ENCODE data around the gene SLAMF7. TPM values are rescaled to one million over a fixed set of nuclear protein-coding genes. Genes with fewer than 3 reads are reported as not detected.
A peak's percentile ranks its signal among the peaks of the same experiment; 100 is the strongest.
"Not testable (repeated sequence)": the region's sequence is repeated elsewhere in the genome, so short reads cannot be mapped to it uniquely, and the experiment has no call there.

SLAMF7 gene, protein sequence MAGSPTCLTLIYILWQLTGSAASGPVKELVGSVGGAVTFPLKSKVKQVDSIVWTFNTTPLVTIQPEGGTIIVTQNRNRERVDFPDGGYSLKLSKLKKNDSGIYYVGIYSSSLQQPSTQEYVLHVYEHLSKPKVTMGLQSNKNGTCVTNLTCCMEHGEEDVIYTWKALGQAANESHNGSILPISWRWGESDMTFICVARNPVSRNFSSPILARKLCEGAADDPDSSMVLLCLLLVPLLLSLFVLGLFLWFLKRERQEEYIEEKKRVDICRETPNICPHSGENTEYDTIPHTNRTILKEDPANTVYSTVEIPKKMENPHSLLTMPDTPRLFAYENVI
- 1 to 10 TPM in 5 of 6 donors, not detected in 1; 1.2 to 5.3 (median 3.0) TPM for polyA plus RNA-seq (ENCODE audit: low read depth in 6 of 6)

DNA sequence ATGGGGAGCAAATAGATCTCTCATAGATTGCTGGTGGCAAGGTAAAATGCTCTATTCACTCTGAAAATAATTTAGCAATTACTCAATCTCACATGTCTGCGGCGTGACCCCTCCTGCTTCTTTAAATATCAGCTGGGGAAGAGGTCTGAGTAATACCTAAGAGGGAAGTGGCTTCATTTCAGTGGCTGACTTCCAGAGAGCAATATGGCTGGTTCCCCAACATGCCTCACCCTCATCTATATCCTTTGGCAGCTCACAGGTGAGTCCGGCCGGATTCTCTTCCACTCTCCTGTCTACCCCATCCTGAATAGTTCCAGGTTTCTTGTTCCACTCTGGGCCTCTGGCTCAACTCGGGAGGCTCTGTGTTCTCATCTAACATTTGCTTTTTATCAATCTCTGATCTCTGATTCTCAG, at the start of gene SLAMF7:
TSS of gene SLAMF7 (plus strand) at position 150 of the 414 bp plus-strand sequence. CDS start at position 205, 55 bp downstream.
- Mint-ChIP-seq H3K27me3 (no peaks in the 10 kb centered on the region), H3K4me3 (peak within 1 kb of the TSS in 6 of 8 donors; percentile 20 to 84 (median 58)), H3K36me3 (peaks cover 5 to 6% of the 10 kb centered on the region in 2 donors), H3K27ac (peak within 1 kb of the TSS; percentile 66 to 92 (median 80)), H3K4me1 (peaks cover 28 to 47% (median 34%) of the 10 kb centered on the region in 3 donors), H3K9me3 (peaks cover 0 to 21% (median 16%) of the 10 kb centered on the region in 7 donors)
- DNase-seq (peak; percentile 38), ATAC-seq (ENCODE audit: low read depth in 2 of 2) (peak; percentile 85 to 89)

DNA sequence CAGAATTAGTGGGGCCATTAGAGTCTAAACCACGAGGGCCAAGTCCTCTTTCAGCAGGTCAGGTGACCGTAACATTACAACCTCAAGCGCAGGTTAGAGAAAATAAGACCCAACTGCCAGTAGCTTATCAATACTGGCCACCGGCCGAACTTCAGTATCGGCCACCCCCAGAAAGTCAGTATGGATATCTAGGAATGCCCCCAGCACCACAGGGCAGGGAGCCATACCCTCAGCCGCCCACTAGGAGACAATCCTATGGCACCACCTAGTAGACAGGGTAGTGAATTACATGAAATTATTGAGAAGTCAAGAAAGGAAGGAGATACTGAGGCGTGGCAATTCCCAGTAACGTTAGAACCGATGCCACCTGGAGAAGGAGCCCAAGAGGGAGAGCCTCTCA, 46.7 kb upstream of the SLAMF7 start:
- H3K9me3 Mint-ChIP-seq; ATAC-seq (ENCODE audit: low read depth in 2 of 2); DNase-seq; H3K27me3 Mint-ChIP-seq; H3K4me3 Mint-ChIP-seq: not testable (repeated sequence)
- peaks cover 14 to 16% of the 10 kb centered on the region in 2 donors for H3K36me3 Mint-ChIP-seq
- peak overlapping the region in 5 of 6 donors; percentile 6 to 88 (median 67) for H3K27ac Mint-ChIP-seq
- H3K4me1 Mint-ChIP-seq = peaks cover 35 to 72% (median 37%) of the 10 kb centered on the region in 3 donors

DNA sequence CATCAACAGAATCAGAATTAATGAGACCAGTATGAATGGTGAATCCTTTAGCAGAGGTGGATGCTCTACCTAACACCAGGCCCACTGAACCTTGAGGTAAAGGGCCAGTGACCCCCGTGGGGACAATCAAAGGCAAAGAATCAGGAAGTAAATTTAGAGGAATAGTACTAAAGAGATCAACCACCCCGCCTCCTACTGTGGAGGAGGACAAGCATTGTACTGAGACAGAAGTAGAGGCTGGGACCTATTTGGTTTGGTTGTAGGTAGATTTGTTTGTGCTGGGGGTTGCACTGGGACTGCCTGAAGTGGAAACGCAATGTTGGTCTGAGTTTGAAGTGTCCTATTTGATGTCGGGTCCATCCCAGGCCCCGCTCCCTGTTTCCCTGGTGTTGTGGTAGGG, 36.9 kb upstream of the SLAMF7 start:
- H3K27me3 Mint-ChIP-seq = no peaks in the 10 kb centered on the region
- ATAC-seq (ENCODE audit: low read depth in 2 of 2) = no peak
- peak overlapping the region in 5 of 6 donors; percentile 4 to 93 (median 90) for H3K27ac Mint-ChIP-seq
- peaks cover 9 to 60% (median 44%) of the 10 kb centered on the region in 3 donors for H3K4me1 Mint-ChIP-seq
- H3K36me3 Mint-ChIP-seq = peaks cover 10 to 11% of the 10 kb centered on the region in 2 donors
- H3K4me3 Mint-ChIP-seq = peak overlapping the region in 5 of 8 donors; percentile 17 to 85 (median 64)
- no peak for DNase-seq
- no peaks in the 10 kb centered on the region for H3K9me3 Mint-ChIP-seq

DNA sequence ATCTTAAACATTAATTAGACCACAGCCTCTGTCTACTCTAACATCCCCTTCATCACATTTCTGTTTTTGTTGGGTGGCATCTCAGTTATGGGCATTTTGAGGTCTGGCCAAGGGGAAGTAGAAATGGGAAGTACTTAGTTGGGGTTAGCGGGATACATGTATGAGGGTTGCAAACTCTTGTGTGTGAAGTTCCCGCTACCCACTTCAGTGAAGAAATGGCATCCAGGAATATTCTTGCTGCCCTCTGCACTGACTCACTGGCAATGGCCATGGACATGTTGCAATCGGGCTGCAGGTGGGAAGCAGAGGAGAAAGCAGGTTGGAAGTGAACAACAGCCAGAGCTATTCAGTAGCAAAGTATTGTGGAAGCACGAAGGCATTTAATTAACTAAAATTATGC, 34.8 kb upstream of the SLAMF7 start:
- H3K4me1 Mint-ChIP-seq = peaks cover 2 to 57% (median 44%) of the 10 kb centered on the region in 3 donors
- peak; percentile 71 for DNase-seq

DNA sequence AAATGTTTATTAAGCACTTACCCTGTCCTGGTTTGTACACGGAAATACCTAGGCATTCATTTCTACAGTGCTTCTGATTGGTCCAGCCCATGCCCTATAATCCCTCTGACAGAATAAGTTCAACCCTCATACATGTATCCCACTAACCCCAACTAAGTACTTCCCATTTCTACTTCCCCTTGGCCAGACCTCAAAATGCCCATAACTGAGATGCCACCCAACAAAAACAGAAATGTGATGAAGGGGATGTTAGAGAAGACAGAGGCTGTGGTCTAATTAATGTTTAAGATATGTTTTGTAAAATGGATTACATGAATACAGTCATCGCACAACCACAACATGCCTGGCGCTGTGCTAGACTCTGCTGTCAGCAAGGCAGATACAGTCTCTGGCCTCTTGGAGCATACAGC, 33.8 kb upstream of the SLAMF7 start:
- H3K4me1 Mint-ChIP-seq = peaks cover 0 to 55% (median 44%) of the 10 kb centered on the region in 3 donors

More for the DNA sequence above, 34.8 kb upstream of the SLAMF7 start:
- ATAC-seq (ENCODE audit: low read depth in 2 of 2) = peak; percentile 74 to 78
- H3K4me3 Mint-ChIP-seq = peak overlapping the region in 4 of 8 donors; percentile 79 to 93 (median 88)
- peak overlapping the region in 5 of 6 donors; percentile 92 to 98 (median 93) for H3K27ac Mint-ChIP-seq
- H3K27me3 Mint-ChIP-seq = no peaks in the 10 kb centered on the region
- H3K9me3 Mint-ChIP-seq = no peaks in the 10 kb centered on the region
- peaks cover 9 to 10% of the 10 kb centered on the region in 2 donors for H3K36me3 Mint-ChIP-seq

DNA sequence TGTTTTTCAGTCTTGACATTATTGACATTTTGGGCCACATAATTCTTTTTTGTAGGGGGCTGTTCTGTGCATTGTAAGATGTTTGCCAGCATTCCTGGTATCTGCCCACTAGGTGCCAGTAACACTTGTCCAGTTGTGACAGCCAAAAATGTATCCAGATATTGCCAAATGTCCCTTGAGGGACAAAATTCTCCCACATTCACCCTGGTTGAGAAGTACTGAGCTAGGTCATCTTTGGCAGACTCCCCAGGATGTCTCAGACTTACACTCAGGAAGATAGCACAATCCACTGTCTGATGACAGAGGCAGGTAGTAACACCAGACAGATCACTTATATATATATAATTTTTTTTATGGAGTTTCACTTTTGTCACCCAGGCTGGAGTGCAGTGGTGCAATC, 33.3 kb upstream of the SLAMF7 start:
- peaks cover 9 to 10% of the 10 kb centered on the region in 2 donors for H3K36me3 Mint-ChIP-seq
- no peaks in the 10 kb centered on the region for H3K9me3 Mint-ChIP-seq
- ATAC-seq (ENCODE audit: low read depth in 2 of 2) (no peak), DNase-seq (no peak)
- H3K27ac Mint-ChIP-seq = peak overlapping the region in 4 of 6 donors; percentile 78 to 98 (median 90)
- no peaks in the 10 kb centered on the region for H3K27me3 Mint-ChIP-seq
- H3K4me3 Mint-ChIP-seq = peak overlapping the region in 4 of 8 donors; percentile 64 to 93 (median 78)
- peaks cover 3 to 50% (median 49%) of the 10 kb centered on the region in 3 donors for H3K4me1 Mint-ChIP-seq

More for the DNA sequence above, 33.8 kb upstream of the SLAMF7 start:
- not testable (repeated sequence) for H3K27me3 Mint-ChIP-seq, H3K36me3 Mint-ChIP-seq, H3K9me3 Mint-ChIP-seq
- Mint-ChIP-seq H3K4me3 (peak overlapping the region in 4 of 8 donors; percentile 64 to 93 (median 78)), H3K27ac (peak overlapping the region in 4 of 6 donors; percentile 78 to 98 (median 90))
- DNase-seq (peak; percentile 43), ATAC-seq (ENCODE audit: low read depth in 2 of 2) (peak; percentile 38 to 46)

DNA sequence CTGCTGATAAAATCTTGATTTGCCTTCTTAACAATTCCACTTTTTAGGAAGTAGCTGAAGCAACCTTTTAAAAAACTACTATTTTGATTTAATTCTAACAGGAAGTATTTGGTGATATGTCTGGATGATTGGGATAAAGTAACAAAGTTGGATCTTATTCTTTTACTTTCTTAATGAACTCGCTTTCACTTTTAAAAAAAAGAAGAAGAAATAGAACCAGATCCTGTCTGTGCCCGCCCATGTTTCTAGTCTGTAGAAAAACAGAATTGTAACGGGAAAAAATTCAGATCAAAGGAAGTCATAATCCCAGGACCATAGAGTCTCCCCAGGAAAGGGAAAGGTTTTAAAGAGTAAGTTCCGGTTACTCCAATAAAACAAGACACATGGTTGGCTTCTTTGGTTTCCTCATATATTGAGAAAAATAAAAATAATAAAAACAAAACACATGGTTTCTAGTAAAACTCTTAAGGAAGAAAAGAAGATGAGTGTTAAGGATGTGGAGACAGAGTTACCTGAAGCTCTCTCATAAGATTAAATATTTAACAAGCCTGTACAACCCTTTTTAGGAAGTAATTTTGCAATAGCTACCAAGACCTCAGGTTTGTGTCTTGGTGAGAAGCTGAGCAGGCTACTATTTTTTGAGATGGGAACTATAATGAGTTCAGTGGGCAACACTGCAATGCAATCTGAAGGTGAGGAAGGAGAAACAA, 32.4 kb upstream of the SLAMF7 start:
- H3K36me3 Mint-ChIP-seq = peaks cover 9 to 10% of the 10 kb centered on the region in 2 donors
- ATAC-seq (ENCODE audit: low read depth in 2 of 2) (no peak), DNase-seq (no peak)
- H3K4me3 Mint-ChIP-seq = peak overlapping the region in 1 of 8 donors; percentile 93
- peak overlapping the region in 1 of 6 donors; percentile 32 for H3K27ac Mint-ChIP-seq
- H3K4me1 Mint-ChIP-seq = peaks cover 9 to 51% (median 43%) of the 10 kb centered on the region in 3 donors
- no peaks in the 10 kb centered on the region for H3K9me3 Mint-ChIP-seq
- no peaks in the 10 kb centered on the region for H3K27me3 Mint-ChIP-seq

DNA sequence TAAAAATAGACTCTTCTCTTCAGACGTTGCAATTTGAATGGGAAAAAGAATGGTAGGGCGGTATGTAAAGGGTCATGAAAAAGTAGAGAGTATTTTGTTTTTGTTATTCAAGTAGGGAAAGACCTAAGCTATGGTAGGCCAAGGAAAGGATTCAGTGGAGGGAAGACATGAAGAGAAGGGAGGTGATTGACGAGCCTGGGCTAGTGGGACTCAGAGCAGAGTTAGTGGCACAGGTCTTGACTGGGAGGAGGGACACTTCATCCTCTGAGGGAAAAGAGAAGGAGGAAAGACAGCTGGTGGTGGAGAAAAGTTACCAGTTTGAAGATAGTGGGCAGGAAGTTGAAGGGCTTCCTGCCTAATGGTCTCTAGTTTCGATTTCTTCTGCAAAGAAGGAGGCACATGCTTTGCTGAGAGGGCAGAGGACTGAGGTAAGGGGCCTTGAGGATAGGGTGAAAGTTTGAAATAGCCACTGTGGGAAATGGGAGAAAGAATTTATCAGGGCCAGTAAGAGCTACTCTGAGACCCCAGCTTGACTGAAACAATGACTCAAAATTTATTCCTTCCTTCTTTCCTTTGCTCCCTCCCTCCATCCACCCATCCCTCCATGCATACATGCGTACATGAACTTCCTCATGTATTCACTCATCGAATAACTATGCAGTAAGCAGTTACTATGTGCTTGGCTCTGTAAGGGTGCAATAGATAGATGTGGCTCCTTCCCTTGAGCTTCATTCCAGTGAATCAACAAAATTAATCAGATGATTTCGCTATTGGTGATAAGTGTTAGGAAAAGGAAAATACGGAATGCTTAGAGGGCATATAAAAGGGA, 31.6 kb upstream of the SLAMF7 start:
- H3K9me3 Mint-ChIP-seq = no peaks in the 10 kb centered on the region
- DNase-seq (no peak), ATAC-seq (ENCODE audit: low read depth in 2 of 2) (no peak)
- H3K27ac Mint-ChIP-seq = no peak overlapping the region
- peaks cover 9 to 10% of the 10 kb centered on the region in 2 donors for H3K36me3 Mint-ChIP-seq
- no peaks in the 10 kb centered on the region for H3K27me3 Mint-ChIP-seq
- peaks cover 16 to 51% (median 37%) of the 10 kb centered on the region in 3 donors for H3K4me1 Mint-ChIP-seq
- H3K4me3 Mint-ChIP-seq = no peak overlapping the region

DNA sequence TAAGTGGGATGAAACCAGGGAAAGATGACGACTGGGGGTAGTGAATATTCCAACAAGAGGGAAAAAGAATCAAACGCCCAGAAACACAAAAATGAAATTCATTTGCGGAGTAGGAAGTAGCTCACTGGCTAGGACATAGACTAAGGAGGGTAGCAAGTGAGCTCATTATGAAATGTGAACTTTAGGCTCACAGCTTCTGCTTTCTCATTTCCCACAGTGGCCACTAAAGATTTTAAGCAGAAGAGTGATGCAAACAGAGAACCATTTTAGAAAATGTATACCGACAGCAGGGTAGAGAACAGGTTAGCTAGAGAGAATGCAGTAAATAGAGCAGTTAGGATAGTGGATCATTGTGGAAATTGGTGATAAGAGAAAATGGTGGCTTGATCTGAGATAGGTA, 30.9 kb upstream of the SLAMF7 start:
- Mint-ChIP-seq H3K4me1 (peaks cover 23 to 50% (median 38%) of the 10 kb centered on the region in 3 donors), H3K4me3 (no peak overlapping the region), H3K36me3 (peaks cover 9 to 10% of the 10 kb centered on the region in 2 donors), H3K27ac (no peak overlapping the region), H3K27me3 (no peaks in the 10 kb centered on the region), H3K9me3 (no peaks in the 10 kb centered on the region)
- peak; percentile 29 to 36 for ATAC-seq (ENCODE audit: low read depth in 2 of 2)
- DNase-seq = peak; percentile 46

DNA sequence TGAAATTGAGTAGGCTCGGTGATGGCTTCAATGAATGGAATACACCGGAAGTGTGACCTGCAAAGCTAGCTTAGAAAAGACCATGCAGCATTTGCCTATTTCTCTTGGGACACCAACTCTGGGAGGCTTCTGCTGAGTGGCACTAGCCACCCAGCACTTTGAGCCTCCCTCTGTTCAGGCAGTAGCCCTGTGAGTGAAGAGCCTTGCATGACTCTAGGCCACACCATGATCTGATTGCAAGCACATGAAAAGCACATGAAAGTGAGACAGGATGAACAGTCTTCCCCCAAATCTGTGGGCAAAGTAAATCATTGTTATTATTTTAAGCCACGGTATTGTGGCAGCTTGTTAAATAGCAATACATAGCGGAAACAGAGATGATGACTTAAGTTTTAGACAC, 30.2 kb upstream of the SLAMF7 start:
- no peak for ATAC-seq (ENCODE audit: low read depth in 2 of 2)
- no peak for DNase-seq
- Mint-ChIP-seq H3K27ac (no peak overlapping the region), H3K4me3 (no peak overlapping the region), H3K27me3 (no peaks in the 10 kb centered on the region), H3K36me3 (peaks cover 3% of the 10 kb centered on the region in 2 donors), H3K9me3 (no peaks in the 10 kb centered on the region), H3K4me1 (peaks cover 28 to 46% (median 35%) of the 10 kb centered on the region in 3 donors)

DNA sequence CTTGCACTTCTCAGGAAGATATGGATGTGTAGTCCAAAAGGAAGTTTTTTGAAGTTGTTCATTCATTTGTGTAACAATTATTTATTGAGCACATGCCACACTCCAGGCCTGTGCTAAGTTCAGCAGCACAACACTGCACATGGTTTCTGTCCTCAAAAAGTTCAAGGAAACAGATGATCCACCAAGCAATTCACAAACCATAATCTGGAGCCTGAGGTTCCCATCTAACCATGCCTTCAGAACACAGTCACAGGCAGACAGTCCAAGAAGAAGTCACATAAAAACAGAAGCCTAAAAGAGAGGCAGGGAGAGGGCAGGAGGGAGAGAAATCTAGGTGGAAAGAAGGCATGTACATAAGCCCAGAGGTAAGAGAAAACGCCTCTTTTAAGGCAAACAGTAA, 29.3 kb upstream of the SLAMF7 start:
- Mint-ChIP-seq H3K27me3 (no peaks in the 10 kb centered on the region), H3K4me3 (no peak overlapping the region), H3K9me3 (no peaks in the 10 kb centered on the region), H3K36me3 (peaks cover 0 to 3% of the 10 kb centered on the region in 2 donors), H3K27ac (no peak overlapping the region), H3K4me1 (peaks cover 32 to 37% (median 32%) of the 10 kb centered on the region in 3 donors)
- DNase-seq = no peak
- ATAC-seq (ENCODE audit: low read depth in 2 of 2) = no peak

DNA sequence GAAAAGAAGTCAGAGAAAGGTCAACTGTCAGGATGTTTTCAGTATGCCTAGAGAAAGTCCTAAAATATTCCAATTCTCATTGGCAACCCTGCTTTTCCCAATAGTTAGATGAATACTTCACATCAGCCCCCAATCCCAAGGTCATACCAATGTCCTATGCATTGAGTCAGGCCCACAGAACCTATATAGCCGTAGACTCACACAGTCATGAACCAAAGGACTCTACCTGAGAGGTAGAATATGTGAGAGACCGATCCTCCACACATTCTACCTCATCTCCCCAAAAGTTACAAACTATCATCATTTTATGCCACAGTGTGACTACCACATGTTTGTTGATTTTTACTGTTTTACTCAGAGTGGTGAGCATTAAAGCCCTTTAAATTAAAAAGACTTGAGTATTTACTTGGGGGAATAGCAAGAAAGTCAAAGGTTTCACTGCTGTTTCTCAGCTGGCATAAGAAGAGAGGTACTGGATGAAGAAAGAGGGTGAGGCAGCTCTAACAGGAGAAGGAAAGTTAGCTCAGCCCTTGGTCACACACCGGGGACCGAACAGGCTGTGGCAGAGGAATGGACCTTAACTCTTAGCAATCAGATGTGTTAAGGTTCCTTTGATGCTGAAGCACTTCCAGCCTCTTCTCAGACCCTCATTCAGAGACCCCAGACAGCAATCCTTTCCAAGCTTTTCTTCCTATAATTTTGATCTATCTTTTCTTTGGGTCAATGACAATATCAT, 28.4 kb upstream of the SLAMF7 start:
- Mint-ChIP-seq H3K36me3 (peaks cover 0 to 2% of the 10 kb centered on the region in 2 donors), H3K4me3 (no peak overlapping the region), H3K27ac (peak overlapping the region in 1 of 6 donors; percentile 94), H3K4me1 (peaks cover 22 to 34% (median 28%) of the 10 kb centered on the region in 3 donors), H3K27me3 (no peaks in the 10 kb centered on the region), H3K9me3 (no peaks in the 10 kb centered on the region)
- DNase-seq = no peak
- ATAC-seq (ENCODE audit: low read depth in 2 of 2) = no peak

All from naive B cell (primary cell).